ENCODE data around the gene SEPTIN1. TPM values are rescaled to one million over a fixed set of nuclear protein-coding genes. Genes with fewer than 3 reads are reported as not detected.

The SEPTIN1 gene
- total and polyA plus RNA-seq, 2 donors (not counting 3 experiments of a cell fraction or from before 2014, with no cell fraction given), result 0.07 to 0.75 TPM

- Histone ChIP-seq H3K27ac (ENCODE audit: insufficient read depth, low read depth, low read length) (no peak overlapping the region), H3K27me3 (ENCODE audit: control insufficient read depth in 2 of 2, insufficient read depth in 2 of 2, low read length in 2 of 2) (no peaks in the 10 kb centered on the region), H3K9ac (replicated peaks; ENCODE audit: extremely low read depth, insufficient read depth, low read length) (no peak overlapping the region), H3K36me3 (ENCODE audit: control insufficient read depth in 2 of 2, extremely low read depth in 1 of 2, insufficient read depth in 2 of 2, low read length in 2 of 2) (peaks cover 0 to 19% of the 10 kb centered on the region in 2 experiments), H4K20me1 (replicated peaks; ENCODE audit: control insufficient read depth, extremely low read depth, insufficient read depth, low read length) (no peaks in the 10 kb centered on the region), H3K9me3 (replicated peaks; ENCODE audit: control insufficient read depth, insufficient read depth, low read length) (no peaks in the 10 kb centered on the region), H2AFZ (ENCODE audit: low read depth, low read length) (no peak overlapping the region), H3K4me2 (ENCODE audit: insufficient read depth, low read length) (no peak overlapping the region), H3K4me1 (ENCODE audit: control insufficient read depth, extremely low read depth, insufficient read depth, low read length) (peaks cover 13% of the 10 kb centered on the region), H3K4me3 (replicated peaks in 1 of 3; ENCODE audit: insufficient read depth in 1 of 3, low read depth in 1 of 3, low read length in 3 of 3) (no peak overlapping the region), H3K79me2 (ENCODE audit: control insufficient read depth, insufficient read depth, low read length) (no peaks in the 10 kb centered on the region), H3K9me1 (replicated peaks; ENCODE audit: control insufficient read depth, extremely low read depth, insufficient read depth, low read length) (no peaks in the 10 kb centered on the region)
- intact Hi-C loops (cut with micrococcal nuclease) (loop anchor here (10.0 kb wide), 1 partner anchor 307 kb away; the partner anchor contains the start of genes TBX6 and YPEL3), dilution Hi-C loops (cut with MboI; ENCODE audit: extremely low pct_ligation_motif_present, low sequenced_read_pairs) (no loop called here)
- DNase-seq (ENCODE audit: low read depth, low spot score), result no peak
- ChIA-PET POLR2A (no interaction called here), CTCF (no interaction called here)
- FAIRE-seq, result no peak
- no TSS peak for BruUV-seq (replicated peaks)
- TF ChIP-seq POLR2A (IDR thresholded peaks at IDR 0.05; ENCODE audit: low read depth, low read length) (no peak), FOS (IDR thresholded peaks at IDR 0.05; ENCODE audit: borderline replicate concordance, insufficient read depth, low read length) (no peak), POLR2AphosphoS5 (IDR thresholded peaks at IDR 0.05; ENCODE audit: insufficient read depth, low read depth, low read length) (no peak), MYC (IDR thresholded peaks at IDR 0.05; ENCODE audit: low read depth, low read length) (no peak), MAX (IDR thresholded peaks at IDR 0.05; ENCODE audit: insufficient read depth, insufficient read length) (no peak), EZH2 (IDR thresholded peaks at IDR 0.05; ENCODE audit: borderline replicate concordance, low read depth, low read length, severe bottlenecking) (no peak), CTCF (IDR thresholded peaks at IDR 0.05; ENCODE audit: extremely low read depth in 1 of 2, insufficient read depth in 1 of 2, low read depth in 1 of 2, low read length in 2 of 2) (no peak), GATA2 (IDR thresholded peaks at IDR 0.05; ENCODE audit: insufficient read depth, insufficient read length, low read depth, low read length) (no peak), JUN (IDR thresholded peaks at IDR 0.05; ENCODE audit: borderline replicate concordance, insufficient read depth, insufficient read length, low read depth) (no peak)
Observed at GRCh38 chr16:30401768-30402425, 19.5 kb upstream of the SEPTIN1 start.

Measured in endothelial cell of umbilical vein (primary cell).